Measurements from ENCODE around the gene CHST15.

DNA sequence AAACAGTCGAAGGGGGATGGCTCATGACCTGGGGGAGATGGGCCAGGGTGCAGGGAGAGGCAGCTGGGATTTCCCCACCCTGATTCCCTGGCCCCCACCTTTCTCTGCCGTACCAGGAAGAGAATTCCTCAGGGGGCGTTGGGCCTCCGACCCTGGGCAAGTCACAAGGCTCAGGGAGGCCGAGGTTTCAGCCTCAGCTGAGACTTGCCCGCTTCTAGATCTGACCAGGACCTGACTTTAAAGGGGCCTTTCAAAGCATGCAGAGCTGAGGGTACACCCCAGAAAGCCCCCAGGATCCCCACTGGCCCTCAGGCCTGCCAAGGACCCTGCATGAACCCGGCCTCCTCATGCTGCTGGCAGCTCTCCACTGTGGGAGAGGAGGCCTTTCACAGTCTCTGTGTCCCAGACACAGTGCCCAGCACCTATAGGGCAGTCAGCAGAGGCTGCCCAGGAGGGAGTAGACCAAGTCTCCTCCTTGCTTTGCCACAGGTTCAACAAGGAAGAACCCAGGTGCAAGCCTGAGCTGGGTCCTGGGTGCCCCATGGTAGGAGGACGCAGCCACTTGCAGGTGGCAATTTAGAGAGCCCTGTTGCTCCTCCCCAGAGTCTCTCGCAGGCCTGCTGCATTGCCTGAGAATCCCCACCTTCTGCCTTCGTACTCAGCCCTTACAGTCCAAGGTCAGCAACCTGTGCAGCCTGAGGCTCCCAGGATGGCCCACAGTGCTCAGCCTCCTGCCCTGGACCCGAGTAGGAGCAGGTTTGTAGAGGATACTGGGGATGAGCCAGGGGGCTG, 89.3 kb downstream of the CHST15 start:
- TF ChIP-seq, protein P1, sequence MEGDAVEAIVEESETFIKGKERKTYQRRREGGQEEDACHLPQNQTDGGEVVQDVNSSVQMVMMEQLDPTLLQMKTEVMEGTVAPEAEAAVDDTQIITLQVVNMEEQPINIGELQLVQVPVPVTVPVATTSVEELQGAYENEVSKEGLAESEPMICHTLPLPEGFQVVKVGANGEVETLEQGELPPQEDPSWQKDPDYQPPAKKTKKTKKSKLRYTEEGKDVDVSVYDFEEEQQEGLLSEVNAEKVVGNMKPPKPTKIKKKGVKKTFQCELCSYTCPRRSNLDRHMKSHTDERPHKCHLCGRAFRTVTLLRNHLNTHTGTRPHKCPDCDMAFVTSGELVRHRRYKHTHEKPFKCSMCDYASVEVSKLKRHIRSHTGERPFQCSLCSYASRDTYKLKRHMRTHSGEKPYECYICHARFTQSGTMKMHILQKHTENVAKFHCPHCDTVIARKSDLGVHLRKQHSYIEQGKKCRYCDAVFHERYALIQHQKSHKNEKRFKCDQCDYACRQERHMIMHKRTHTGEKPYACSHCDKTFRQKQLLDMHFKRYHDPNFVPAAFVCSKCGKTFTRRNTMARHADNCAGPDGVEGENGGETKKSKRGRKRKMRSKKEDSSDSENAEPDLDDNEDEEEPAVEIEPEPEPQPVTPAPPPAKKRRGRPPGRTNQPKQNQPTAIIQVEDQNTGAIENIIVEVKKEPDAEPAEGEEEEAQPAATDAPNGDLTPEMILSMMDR (conservative IDR thresholded peaks at IDR 0.05) = no peak
- no peak for TF ChIP-seq ZFX (IDR thresholded peaks at IDR 0.05)
